Duodenal mucosa (tissue), 2 donors: ENCODE measurements around the gene ATP12A.

ENCODE experiments used
- H3K27ac ChIP-seq: one replicate; pipeline ENCODE4 v1.7.0; 2013; ENCODE audit warnings: low read depth, low read length
- H3K27me3 ChIP-seq, 2 donors: one replicate each; pipeline ENCODE4 v1.7.0; 2013; ENCODE audit warnings: low read length in 2 of 2, control low read depth in 1 of 2; ENCODE audit not compliant: insufficient read depth in 2 of 2, control insufficient read depth in 1 of 2
- H3K36me3 ChIP-seq, 2 donors: one replicate each; pipeline ENCODE4 v1.7.0; 2013; ENCODE audit warnings: low read length in 2 of 2, control low read depth in 1 of 2; ENCODE audit not compliant: insufficient read depth in 2 of 2, control insufficient read depth in 1 of 2
- H3K4me1 ChIP-seq, 2 donors: one replicate each; pipeline ENCODE4 v1.7.0; 2013; ENCODE audit warnings: low read length in 2 of 2, control low read depth in 1 of 2; ENCODE audit not compliant: insufficient read depth in 2 of 2, control insufficient read depth in 1 of 2
- H3K4me3 ChIP-seq, 2 donors: one replicate each; pipeline ENCODE4 v1.7.0; 2013; ENCODE audit warnings: low read length in 2 of 2, low read depth in 1 of 2
- H3K9ac ChIP-seq, 2 donors: one replicate each; pipeline ENCODE4 v1.7.0; 2013; ENCODE audit warnings: low read length in 2 of 2, low read depth in 1 of 2
- H3K9me3 ChIP-seq, 2 donors: one replicate each; pipeline ENCODE4 v1.7.0; 2013; ENCODE audit warnings: low read length in 2 of 2, control low read depth in 1 of 2; ENCODE audit not compliant: control insufficient read depth in 1 of 2

The ATP12A gene

GRCh38 chr13:24662195-24663088 lies 17.8 kb upstream of the ATP12A start:
- Histone ChIP-seq H3K9ac (no peak overlapping the region), H3K27ac (no peak overlapping the region), H3K9me3 (no peaks in the 10 kb centered on the region), H3K4me1 (peaks cover 5 to 6% of the 10 kb centered on the region in 2 donors), H3K4me3 (no peak overlapping the region), H3K27me3 (no peaks in the 10 kb centered on the region), H3K36me3 (no peaks in the 10 kb centered on the region)

- H3K4me3 ChIP-seq: no peak overlapping the region
- no peaks in the 10 kb centered on the region for H3K27me3 ChIP-seq
- peaks cover 5 to 6% of the 10 kb centered on the region in 2 donors for H3K4me1 ChIP-seq
- no peak overlapping the region for H3K9ac ChIP-seq
- H3K36me3 ChIP-seq: no peaks in the 10 kb centered on the region
- no peaks in the 10 kb centered on the region for H3K9me3 ChIP-seq
- H3K27ac ChIP-seq: no peak overlapping the region
These were observed 17.2 kb upstream of the ATP12A start for GRCh38 chr13:24663089-24663395.

GRCh38 chr13:24663586-24663985 lies 16.6 kb upstream of the ATP12A start:
- H3K9ac ChIP-seq: no peak overlapping the region

GRCh38 chr13:24664726-24665409 lies 15.3 kb upstream of the ATP12A start:
- H3K9ac ChIP-seq: no peak overlapping the region
- H3K4me1 ChIP-seq: peaks cover 3 to 9% of the 10 kb centered on the region in 2 donors
- H3K27ac ChIP-seq: no peak overlapping the region
- no peaks in the 10 kb centered on the region for H3K36me3 ChIP-seq
- no peaks in the 10 kb centered on the region for H3K27me3 ChIP-seq
- no peak overlapping the region for H3K4me3 ChIP-seq
- no peaks in the 10 kb centered on the region for H3K9me3 ChIP-seq

More at GRCh38 chr13:24663586-24663985, 16.6 kb upstream of the ATP12A start:
- peaks cover 5 to 6% of the 10 kb centered on the region in 2 donors for H3K4me1 ChIP-seq
- no peak overlapping the region for H3K27ac ChIP-seq
- H3K9me3 ChIP-seq: no peaks in the 10 kb centered on the region
- H3K36me3 ChIP-seq: no peaks in the 10 kb centered on the region
- no peaks in the 10 kb centered on the region for H3K27me3 ChIP-seq
- H3K4me3 ChIP-seq: no peak overlapping the region

- no peak overlapping the region for H3K9ac ChIP-seq
- H3K27me3 ChIP-seq: no peaks in the 10 kb centered on the region
- no peaks in the 10 kb centered on the region for H3K9me3 ChIP-seq
- H3K36me3 ChIP-seq: no peaks in the 10 kb centered on the region
- H3K4me1 ChIP-seq: peaks cover 5 to 18% of the 10 kb centered on the region in 2 donors
- H3K27ac ChIP-seq: no peak overlapping the region
- no peak overlapping the region for H3K4me3 ChIP-seq
These were observed 11.7 kb upstream of the ATP12A start for GRCh38 chr13:24668511-24668910.

- Histone ChIP-seq H3K9ac (no peak overlapping the region), H3K9me3 (no peaks in the 10 kb centered on the region), H3K36me3 (no peaks in the 10 kb centered on the region), H3K4me1 (peaks cover 5 to 18% of the 10 kb centered on the region in 2 donors), H3K27me3 (no peaks in the 10 kb centered on the region), H3K4me3 (no peak overlapping the region), H3K27ac (no peak overlapping the region)
These were observed 11.1 kb upstream of the ATP12A start for GRCh38 chr13:24668955-24669582.

- no peaks in the 10 kb centered on the region for H3K36me3 ChIP-seq
- H3K9ac ChIP-seq: no peak overlapping the region
- no peak overlapping the region for H3K27ac ChIP-seq
- no peaks in the 10 kb centered on the region for H3K9me3 ChIP-seq
- no peak overlapping the region for H3K4me3 ChIP-seq
- no peaks in the 10 kb centered on the region for H3K27me3 ChIP-seq
- peaks cover 5 to 18% of the 10 kb centered on the region in 2 donors for H3K4me1 ChIP-seq
These were observed 10.0 kb upstream of the ATP12A start for GRCh38 chr13:24670174-24670573.

- Histone ChIP-seq H3K27ac (no peak overlapping the region), H3K9me3 (no peaks in the 10 kb centered on the region), H3K9ac (no peak overlapping the region), H3K4me3 (no peak overlapping the region), H3K36me3 (no peaks in the 10 kb centered on the region), H3K4me1 (peaks cover 5 to 18% of the 10 kb centered on the region in 2 donors), H3K27me3 (no peaks in the 10 kb centered on the region)
These were observed 9.2 kb upstream of the ATP12A start for GRCh38 chr13:24670961-24671381.

- Histone ChIP-seq H3K9ac (no peak overlapping the region), H3K4me3 (no peak overlapping the region), H3K27me3 (no peaks in the 10 kb centered on the region), H3K4me1 (peaks cover 5 to 18% of the 10 kb centered on the region in 2 donors), H3K9me3 (no peaks in the 10 kb centered on the region), H3K36me3 (no peaks in the 10 kb centered on the region), H3K27ac (no peak overlapping the region)
These were observed 8.7 kb upstream of the ATP12A start for GRCh38 chr13:24671386-24672113.
